Omental fat pad (tissue), 4 donors: ENCODE data around the gene DNASE1L2. TPM values are rescaled to one million over a fixed set of nuclear protein-coding genes. Genes with fewer than 3 reads are reported as not detected.

Experiments used
- ATAC-seq: fragments of 150-250 bp; one replicate; pipeline ENCODE4 v1.9.1; 2016; ENCODE audit warnings: mild to moderate bottlenecking, moderate library complexity; ENCODE audit not compliant: low FRiP score
- DNase-seq: peaks from one replicate; pipeline ENCODE4 v3.0.0-alpha.2; 2019; ENCODE audit warnings: low spot score
- total RNA-seq, 4 donors: library from RNA; depleted of rRNA; stranded (reverse); fragments of >200 nt; gene quantifications; one replicate each; pipeline ENCODE4 v1.1.0, GENCODE V29; 2016
- TF ChIP-seq, protein P1 (sequence below), 3 donors: fragments of 450-650 bp; IDR thresholded peaks; one replicate each; pipeline ENCODE4 v1.5.1; 2016 to 2017; ENCODE audit warnings: antibody characterized with exemption in 3 of 3, mild to moderate bottlenecking in 3 of 3, moderate library complexity in 2 of 3

DNASE1L2 gene
- total RNA-seq, 4 donors from 2014 or later: 0.63 to 0.93 (median 0.84) TPM; not detected in 1

DNA sequence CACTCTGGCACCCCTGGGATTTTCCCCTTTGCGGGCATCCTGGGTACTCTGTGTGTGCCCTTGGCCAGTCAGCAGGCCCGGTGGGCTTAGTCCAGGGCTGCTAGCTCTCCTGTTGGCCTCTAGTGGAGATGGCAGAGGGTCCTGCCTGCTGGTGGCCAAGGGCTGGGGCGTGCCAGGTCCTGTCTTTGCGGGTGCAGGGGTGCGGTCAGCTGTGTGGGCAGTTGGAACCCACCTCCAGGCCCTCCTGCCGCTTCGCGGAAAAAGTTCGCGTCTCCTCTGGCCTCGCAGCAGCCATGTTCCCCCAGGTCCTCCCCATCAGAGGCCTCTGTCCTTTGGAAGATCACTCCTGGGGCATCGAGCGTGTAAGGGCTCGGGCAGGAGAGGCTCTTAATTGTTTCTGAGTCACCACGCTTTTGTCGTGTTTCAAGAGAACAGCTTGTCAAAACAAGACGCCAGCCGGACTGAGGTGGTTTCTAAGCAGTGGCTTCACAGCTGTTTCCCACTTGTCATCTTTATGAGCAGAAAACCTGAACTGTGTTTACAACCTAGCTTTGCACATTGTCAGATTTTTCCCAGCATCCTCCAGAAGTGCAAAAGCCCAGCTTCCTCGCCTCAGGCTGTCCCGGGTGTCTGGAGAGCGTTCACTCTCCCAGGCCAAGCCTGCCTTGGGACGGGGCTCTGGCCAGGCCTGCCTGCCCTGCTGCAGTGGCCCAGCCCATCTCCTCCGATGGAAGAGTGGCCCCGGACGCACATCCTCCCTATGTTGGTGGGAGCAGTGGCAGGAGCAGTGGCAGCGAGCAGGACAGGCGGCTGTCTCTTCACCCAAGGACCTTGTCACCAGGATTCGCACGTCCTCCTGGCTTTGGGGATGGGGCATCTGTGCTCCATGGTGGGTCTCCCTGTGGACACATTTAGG, 5.0 kb upstream of the DNASE1L2 start:
- ATAC-seq: no peak
- no peak for DNase-seq
- TF ChIP-seq, protein P1, sequence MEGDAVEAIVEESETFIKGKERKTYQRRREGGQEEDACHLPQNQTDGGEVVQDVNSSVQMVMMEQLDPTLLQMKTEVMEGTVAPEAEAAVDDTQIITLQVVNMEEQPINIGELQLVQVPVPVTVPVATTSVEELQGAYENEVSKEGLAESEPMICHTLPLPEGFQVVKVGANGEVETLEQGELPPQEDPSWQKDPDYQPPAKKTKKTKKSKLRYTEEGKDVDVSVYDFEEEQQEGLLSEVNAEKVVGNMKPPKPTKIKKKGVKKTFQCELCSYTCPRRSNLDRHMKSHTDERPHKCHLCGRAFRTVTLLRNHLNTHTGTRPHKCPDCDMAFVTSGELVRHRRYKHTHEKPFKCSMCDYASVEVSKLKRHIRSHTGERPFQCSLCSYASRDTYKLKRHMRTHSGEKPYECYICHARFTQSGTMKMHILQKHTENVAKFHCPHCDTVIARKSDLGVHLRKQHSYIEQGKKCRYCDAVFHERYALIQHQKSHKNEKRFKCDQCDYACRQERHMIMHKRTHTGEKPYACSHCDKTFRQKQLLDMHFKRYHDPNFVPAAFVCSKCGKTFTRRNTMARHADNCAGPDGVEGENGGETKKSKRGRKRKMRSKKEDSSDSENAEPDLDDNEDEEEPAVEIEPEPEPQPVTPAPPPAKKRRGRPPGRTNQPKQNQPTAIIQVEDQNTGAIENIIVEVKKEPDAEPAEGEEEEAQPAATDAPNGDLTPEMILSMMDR (IDR thresholded peaks at IDR 0.05): no peak

DNA sequence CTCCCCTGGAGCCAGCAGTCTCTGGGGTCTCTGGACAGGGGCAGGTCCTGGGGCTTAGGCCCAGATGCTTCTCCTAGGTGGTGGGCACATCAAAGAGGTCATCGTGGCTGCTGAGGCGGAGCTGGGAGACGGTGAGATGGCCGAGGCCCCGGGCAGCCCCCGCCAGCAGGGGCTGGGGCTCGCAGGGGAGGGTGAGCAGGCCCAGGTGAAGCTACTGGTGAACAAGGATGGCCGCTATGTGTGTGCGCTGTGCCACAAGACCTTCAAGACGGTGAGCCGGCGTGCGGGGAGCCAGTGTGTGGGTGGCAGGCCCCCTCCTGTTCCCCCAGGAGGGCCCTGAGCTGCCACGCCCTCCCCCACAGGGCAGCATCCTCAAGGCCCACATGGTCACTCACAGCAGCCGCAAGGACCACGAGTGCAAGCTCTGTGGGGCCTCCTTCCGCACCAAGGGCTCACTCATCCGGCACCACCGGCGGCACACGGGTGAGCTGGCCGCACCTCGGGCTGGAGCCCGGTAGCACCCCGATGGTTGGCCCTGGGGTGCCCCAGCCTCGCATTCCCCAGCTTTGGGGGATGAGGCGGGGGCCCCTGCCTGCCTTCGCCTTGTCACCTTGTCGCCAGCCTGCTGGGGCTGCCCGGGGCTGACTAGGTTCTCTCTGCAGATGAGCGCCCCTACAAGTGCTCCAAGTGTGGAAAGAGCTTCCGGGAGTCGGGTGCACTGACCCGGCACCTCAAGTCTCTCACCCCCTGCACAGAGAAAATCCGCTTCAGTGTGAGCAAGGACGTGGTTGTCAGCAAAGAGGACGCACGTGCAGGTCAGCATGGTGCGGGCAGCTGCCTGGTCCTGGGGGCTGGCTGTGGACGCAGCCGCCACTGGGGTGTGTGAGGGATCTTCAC, 3.9 kb upstream of the DNASE1L2 start:
- no peak for ATAC-seq
- TF ChIP-seq, protein P1 (IDR thresholded peaks at IDR 0.05): no peak
- DNase-seq: no peak

DNA sequence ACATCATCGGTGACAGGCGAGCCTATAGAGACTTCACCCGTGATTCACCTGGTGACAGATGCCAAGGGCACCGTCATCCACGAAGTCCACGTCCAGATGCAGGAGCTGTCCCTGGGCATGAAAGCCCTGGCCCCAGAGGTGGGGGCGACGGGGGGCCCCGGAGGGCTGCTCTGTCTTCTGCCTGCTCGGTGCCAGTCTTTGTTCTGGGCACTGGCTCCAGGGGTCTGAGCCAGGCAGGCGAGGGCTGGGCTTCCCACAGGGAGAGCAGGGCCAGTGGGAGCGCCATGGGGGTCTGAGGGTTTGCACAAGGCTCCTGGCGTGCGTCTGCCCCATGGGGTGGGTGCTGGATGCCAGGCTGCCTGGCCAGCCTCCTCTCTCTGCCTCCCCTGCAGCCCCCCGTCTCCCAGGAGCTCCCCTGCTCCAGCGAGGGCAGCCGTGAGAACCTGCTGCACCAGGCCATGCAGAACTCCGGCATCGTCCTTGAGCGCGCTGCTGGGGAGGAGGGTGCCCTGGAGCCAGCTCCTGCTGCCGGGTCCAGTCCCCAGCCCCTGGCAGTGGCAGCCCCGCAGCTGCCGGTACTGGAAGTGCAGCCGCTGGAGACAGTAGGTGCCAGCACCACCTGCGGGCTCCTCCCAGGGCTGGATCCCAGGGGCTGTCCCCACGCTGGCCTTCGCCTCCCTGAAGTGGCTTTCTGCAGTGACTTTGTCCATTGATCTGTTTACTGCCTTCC, 3.0 kb upstream of the DNASE1L2 start:
- DNase-seq: no peak
- ATAC-seq: no peak
- TF ChIP-seq, protein P1 (IDR thresholded peaks at IDR 0.05): no peak

DNA sequence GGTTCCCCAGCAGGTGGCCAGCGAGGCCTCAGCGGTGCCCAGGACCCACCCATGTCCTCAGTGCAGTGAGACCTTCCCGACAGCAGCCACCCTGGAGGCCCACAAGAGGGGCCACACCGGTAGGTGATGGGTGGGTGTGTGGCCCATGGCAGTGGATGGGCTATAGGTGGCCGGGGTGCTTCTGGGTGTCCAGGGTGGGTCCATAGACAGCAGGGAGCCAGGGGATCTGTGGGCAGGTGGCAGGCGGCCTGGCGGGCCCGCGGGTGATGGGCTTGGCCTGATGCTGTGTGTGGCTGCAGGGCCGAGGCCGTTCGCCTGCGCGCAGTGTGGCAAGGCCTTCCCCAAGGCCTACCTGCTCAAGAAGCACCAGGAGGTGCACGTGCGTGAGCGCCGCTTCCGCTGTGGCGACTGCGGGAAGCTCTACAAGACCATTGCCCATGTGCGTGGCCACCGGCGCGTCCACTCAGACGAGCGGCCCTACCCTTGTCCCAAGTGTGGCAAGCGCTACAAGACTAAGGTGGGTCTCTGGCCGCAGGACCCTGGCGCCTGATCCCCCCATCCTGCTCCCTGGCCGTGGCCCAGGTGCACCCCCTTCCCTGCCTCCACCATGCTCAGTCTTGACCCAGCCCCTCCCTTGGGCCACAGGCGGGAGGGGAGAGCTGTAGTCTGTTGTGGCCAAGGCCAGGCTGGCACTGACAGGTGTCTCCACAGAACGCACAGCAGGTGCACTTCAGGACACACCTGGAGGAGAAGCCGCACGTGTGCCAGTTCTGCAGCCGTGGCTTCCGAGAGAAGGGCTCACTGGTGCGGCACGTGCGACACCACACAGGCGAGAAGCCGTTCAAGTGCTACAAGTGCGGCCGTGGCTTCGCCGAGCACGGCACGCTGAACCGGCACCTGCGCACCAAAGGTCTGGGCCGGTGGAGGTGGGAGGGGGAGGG, 2.1 kb upstream of the DNASE1L2 start:
- TF ChIP-seq, protein P1 (IDR thresholded peaks at IDR 0.05): no peak
- DNase-seq (no peak), ATAC-seq (no peak)

DNA sequence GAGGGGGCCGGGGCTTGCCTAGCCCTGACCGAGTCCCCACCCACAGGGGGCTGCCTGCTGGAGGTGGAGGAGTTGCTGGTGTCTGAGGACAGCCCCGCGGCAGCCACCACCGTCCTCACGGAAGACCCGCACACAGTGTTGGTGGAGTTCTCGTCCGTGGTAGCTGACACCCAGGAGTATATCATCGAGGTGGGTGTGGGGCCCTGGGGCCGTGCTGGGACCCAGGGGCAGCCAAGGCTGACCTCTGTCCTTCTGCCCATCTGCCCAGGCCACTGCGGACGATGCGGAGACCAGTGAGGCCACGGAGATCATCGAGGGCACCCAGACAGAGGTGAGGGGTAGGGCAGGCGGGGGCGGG, 1.5 kb upstream of the DNASE1L2 start:
- DNase-seq (no peak), ATAC-seq (no peak)
- TF ChIP-seq, protein P1 (IDR thresholded peaks at IDR 0.05): no peak

DNA sequence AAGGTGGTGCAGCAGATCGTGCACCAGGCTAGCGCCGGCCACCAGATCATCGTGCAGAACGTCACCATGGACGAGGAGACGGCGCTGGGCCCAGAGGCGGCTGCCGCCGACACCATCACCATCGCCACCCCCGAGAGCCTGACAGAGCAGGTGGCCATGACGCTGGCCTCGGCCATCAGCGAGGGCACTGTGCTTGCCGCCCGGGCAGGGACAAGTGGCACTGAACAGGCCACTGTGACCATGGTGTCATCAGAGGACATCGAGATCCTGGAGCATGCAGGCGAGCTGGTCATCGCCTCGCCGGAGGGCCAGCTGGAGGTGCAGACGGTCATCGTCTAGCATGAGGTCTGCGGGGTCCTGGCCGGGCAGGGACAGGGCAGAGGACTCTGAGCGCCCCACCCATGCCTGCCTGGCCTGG, 1.0 kb upstream of the DNASE1L2 start:
- TF ChIP-seq, protein P1 (IDR thresholded peaks at IDR 0.05): no peak
- ATAC-seq: no peak

More for the DNA sequence above, 1.0 kb upstream of the DNASE1L2 start:
- no peak for DNase-seq
